NCI-H748 treated with DMSO at 0.1 percent for 48 hours (cell line): Measurements from ENCODE around the gene NHLRC4.

ENCODE experiments used
- DNase-seq: peaks from one replicate; lab custom pipeline; 2025; lab: John Stamatoyannopoulos, UW

Gene NHLRC4

GRCh38 chr16:553601-554296, 13.1 kb upstream of the NHLRC4 start:
- DNase-seq, result no peak

- DNase-seq, result no peak
These were observed 12.5 kb upstream of the NHLRC4 start for GRCh38 chr16:554297-554621.

- DNase-seq, result no peak
These were observed 12.0 kb upstream of the NHLRC4 start for GRCh38 chr16:554640-555365.

- no peak for DNase-seq
These were observed 11.0 kb upstream of the NHLRC4 start for GRCh38 chr16:555528-556473.

GRCh38 chr16:556474-557173, 10.2 kb upstream of the NHLRC4 start:
- DNase-seq, result no peak

GRCh38 chr16:557463-558297, 9.1 kb upstream of the NHLRC4 start:
- DNase-seq, result no peak

GRCh38 chr16:558298-559020, 8.3 kb upstream of the NHLRC4 start:
- DNase-seq, result no peak

GRCh38 chr16:559021-559380, 7.8 kb upstream of the NHLRC4 start:
- no peak for DNase-seq

GRCh38 chr16:559411-560203, 7.2 kb upstream of the NHLRC4 start:
- DNase-seq, result no peak

- no peak for DNase-seq
These were observed 6.6 kb upstream of the NHLRC4 start, which contains the start of gene PRR35 for GRCh38 chr16:560204-560700. Gene PRR35 (plus strand): TSS chr16:560394. CDS start chr16:563295, 2,901 bp downstream.

- DNase-seq, result no peak
These were observed 5.9 kb upstream of the NHLRC4 start for GRCh38 chr16:560701-561412.

GRCh38 chr16:561413-561794, 5.4 kb upstream of the NHLRC4 start:
- DNase-seq, result no peak

GRCh38 chr16:561957-562938, 4.6 kb upstream of the NHLRC4 start:
- no peak for DNase-seq

GRCh38 chr16:563072-563644, 3.6 kb upstream of the NHLRC4 start:
- DNase-seq, result no peak

GRCh38 chr16:564690-565418, 2.0 kb upstream of the NHLRC4 start:
- DNase-seq, result no peak
